ENCODE results near the gene ZNF496. TPM values are rescaled to one million over a fixed set of nuclear protein-coding genes. Genes with fewer than 3 reads are reported as not detected.
"Not testable (repeated sequence)": the region's sequence is repeated elsewhere in the genome, so short reads cannot be mapped to it uniquely, and the experiment has no call there.

ZNF496 gene
- total and polyA plus RNA-seq, 2 donors (not counting 1 experiment from before 2014, with no cell fraction given) = 10.0 to 20.0 TPM

- no peaks in the 10 kb centered on the region for H3K79me2 ChIP-seq (ENCODE audit: control insufficient read depth, insufficient read depth, low read length)
- no peak overlapping the region for H2AFZ ChIP-seq (ENCODE audit: low read length)
- no peaks in the 10 kb centered on the region for H3K36me3 ChIP-seq (ENCODE audit: control insufficient read depth, insufficient read depth, low read length)
Measured at GRCh38 chr1:247368490-247369145, 37.0 kb upstream of the ZNF496 start.

GRCh38 chr1:247367786-247368422, 36.2 kb upstream of the ZNF496 start:
- Histone ChIP-seq H4K20me1 (ENCODE audit: control insufficient read depth, extremely low read depth, insufficient read depth, low read length) (no peaks in the 10 kb centered on the region), H3K27ac (ENCODE audit: insufficient read depth, low read length) (no peak overlapping the region), H2AFZ (ENCODE audit: low read length) (no peak overlapping the region), H3K9ac (ENCODE audit: insufficient read depth, low read length) (no peak overlapping the region), H3K4me1 (ENCODE audit: control insufficient read depth, extremely low read depth, insufficient read depth, low read length) (no peaks in the 10 kb centered on the region), H3K79me2 (ENCODE audit: control insufficient read depth, insufficient read depth, low read length) (no peaks in the 10 kb centered on the region), H3K9me3 (ENCODE audit: control insufficient read depth, insufficient read depth, low read depth, low read length) (no peaks in the 10 kb centered on the region), H3K36me3 (ENCODE audit: control insufficient read depth, insufficient read depth, low read length) (no peaks in the 10 kb centered on the region), H3K27me3 (ENCODE audit: control insufficient read depth, insufficient read depth, low read length) (no peaks in the 10 kb centered on the region), H3K4me2 (ENCODE audit: extremely low read depth, insufficient read depth, low read length) (no peak overlapping the region), H3K4me3 (replicated peaks in 1 of 4; ENCODE audit: control extremely low read depth in 1 of 4, insufficient read depth in 1 of 4, low read depth in 3 of 4, low read length in 4 of 4) (no peak overlapping the region)
- peak in 1 of 2 donors; percentile 41 for DNase-seq (ENCODE audit: low read depth in 2 of 2)
- TF ChIP-seq CTCF (conservative IDR thresholded peaks at IDR 0.05 in 1 of 2, IDR thresholded peaks at IDR 0.05 in 1 of 2; ENCODE audit: low read depth in 1 of 2, low read length in 2 of 2) (no peak), EZH2 (IDR thresholded peaks at IDR 0.05; ENCODE audit: low read length, missing control alignments) (no peak)

More at GRCh38 chr1:247368490-247369145, 37.0 kb upstream of the ZNF496 start:
- H3K27me3 ChIP-seq (ENCODE audit: control insufficient read depth, insufficient read depth, low read length) = no peaks in the 10 kb centered on the region
- H3K9ac ChIP-seq (ENCODE audit: insufficient read depth, low read length) = no peak overlapping the region
- no peak overlapping the region for H3K27ac ChIP-seq (ENCODE audit: insufficient read depth, low read length)
- no peak for TF ChIP-seq CTCF (conservative IDR thresholded peaks at IDR 0.05 in 1 of 2, IDR thresholded peaks at IDR 0.05 in 1 of 2; ENCODE audit: low read depth in 1 of 2, low read length in 2 of 2)
- TF ChIP-seq EZH2 (IDR thresholded peaks at IDR 0.05; ENCODE audit: low read length, missing control alignments) = no peak
- H3K4me2 ChIP-seq (ENCODE audit: extremely low read depth, insufficient read depth, low read length) = no peak overlapping the region
- no peaks in the 10 kb centered on the region for H3K9me3 ChIP-seq (ENCODE audit: control insufficient read depth, insufficient read depth, low read depth, low read length)
- no peaks in the 10 kb centered on the region for H3K4me1 ChIP-seq (ENCODE audit: control insufficient read depth, extremely low read depth, insufficient read depth, low read length)
- no peak for DNase-seq (ENCODE audit: low read depth in 2 of 2)
- H4K20me1 ChIP-seq (ENCODE audit: control insufficient read depth, extremely low read depth, insufficient read depth, low read length) = no peaks in the 10 kb centered on the region
- H3K4me3 ChIP-seq (replicated peaks in 1 of 4; ENCODE audit: control extremely low read depth in 1 of 4, insufficient read depth in 1 of 4, low read depth in 3 of 4, low read length in 4 of 4) = no peak overlapping the region

- TF ChIP-seq CTCF (conservative IDR thresholded peaks at IDR 0.05 in 1 of 2, IDR thresholded peaks at IDR 0.05 in 1 of 2; ENCODE audit: low read depth in 1 of 2, low read length in 2 of 2) (no peak), EZH2 (IDR thresholded peaks at IDR 0.05; ENCODE audit: low read length, missing control alignments) (no peak)
- H3K4me1 ChIP-seq (ENCODE audit: control insufficient read depth, extremely low read depth, insufficient read depth, low read length) = no peaks in the 10 kb centered on the region
- H4K20me1 ChIP-seq (ENCODE audit: control insufficient read depth, extremely low read depth, insufficient read depth, low read length) = no peaks in the 10 kb centered on the region
- no peak overlapping the region for H3K4me2 ChIP-seq (ENCODE audit: extremely low read depth, insufficient read depth, low read length)
- H3K36me3 ChIP-seq (ENCODE audit: control insufficient read depth, insufficient read depth, low read length) = no peaks in the 10 kb centered on the region
- no peaks in the 10 kb centered on the region for H3K9me3 ChIP-seq (ENCODE audit: control insufficient read depth, insufficient read depth, low read depth, low read length)
- H3K9ac ChIP-seq (ENCODE audit: insufficient read depth, low read length) = no peak overlapping the region
- no peak overlapping the region for H2AFZ ChIP-seq (ENCODE audit: low read length)
- no peak overlapping the region for H3K27ac ChIP-seq (ENCODE audit: insufficient read depth, low read length)
- no peaks in the 10 kb centered on the region for H3K27me3 ChIP-seq (ENCODE audit: control insufficient read depth, insufficient read depth, low read length)
- DNase-seq (ENCODE audit: low read depth in 2 of 2) = no peak
- H3K79me2 ChIP-seq (ENCODE audit: control insufficient read depth, insufficient read depth, low read length) = no peaks in the 10 kb centered on the region
- no peak overlapping the region for H3K4me3 ChIP-seq (replicated peaks in 1 of 4; ENCODE audit: control extremely low read depth in 1 of 4, insufficient read depth in 1 of 4, low read depth in 3 of 4, low read length in 4 of 4)
Measured at GRCh38 chr1:247366926-247367645, 35.4 kb upstream of the ZNF496 start.

GRCh38 chr1:247366345-247366744, 34.7 kb upstream of the ZNF496 start:
- H3K27me3 ChIP-seq (ENCODE audit: control insufficient read depth, insufficient read depth, low read length); H3K4me2 ChIP-seq (ENCODE audit: extremely low read depth, insufficient read depth, low read length); H3K36me3 ChIP-seq (ENCODE audit: control insufficient read depth, insufficient read depth, low read length); H4K20me1 ChIP-seq (ENCODE audit: control insufficient read depth, extremely low read depth, insufficient read depth, low read length); H3K4me1 ChIP-seq (ENCODE audit: control insufficient read depth, extremely low read depth, insufficient read depth, low read length); H3K9ac ChIP-seq (ENCODE audit: insufficient read depth, low read length); H3K4me3 ChIP-seq (replicated peaks in 1 of 4; ENCODE audit: control extremely low read depth in 1 of 4, insufficient read depth in 1 of 4, low read depth in 3 of 4, low read length in 4 of 4); DNase-seq (ENCODE audit: low read depth in 2 of 2); H3K27ac ChIP-seq (ENCODE audit: insufficient read depth, low read length); H2AFZ ChIP-seq (ENCODE audit: low read length); H3K9me3 ChIP-seq (ENCODE audit: control insufficient read depth, insufficient read depth, low read depth, low read length); H3K79me2 ChIP-seq (ENCODE audit: control insufficient read depth, insufficient read depth, low read length): not testable (repeated sequence)

All from fibroblast of lung (primary cell).